Kidney epithelial cell (primary cell): ENCODE results near the gene RBBP5. TPM values are rescaled to one million over a fixed set of nuclear protein-coding genes. Genes with fewer than 3 reads are reported as not detected.

ENCODE experiments used
- DNase-seq: peaks from one replicate; pipeline ENCODE4 v3.0.0-alpha.2; 2010; ENCODE audit warnings: low read depth
- H3K27me3 ChIP-seq: 2 replicates; pipeline ENCODE4 v1.6.0; 2011; ENCODE audit warnings: low read length; ENCODE audit not compliant: control insufficient read depth, insufficient read depth
- H3K36me3 ChIP-seq: 2 replicates; pipeline ENCODE4 v1.5.1; 2011; ENCODE audit warnings: low read length; ENCODE audit not compliant: control insufficient read depth, insufficient read depth
- H3K4me3 ChIP-seq: 2 replicates; pipeline ENCODE4 v1.5.1; 2011; ENCODE audit warnings: low read depth, mild to moderate bottlenecking, control low read depth, low read length
- total RNA-seq: library from RNA; depleted of rRNA; stranded (reverse); fragments of >200 nt; gene quantifications from 2 replicates; pipeline ENCODE4 v1.2.3, GENCODE V29; 2015
- TF ChIP-seq, protein P1 (sequence below): IDR thresholded peaks from 2 replicates; pipeline ENCODE4 v1.5.1; 2011; ENCODE audit warnings: mild to moderate bottlenecking, moderate library complexity, low read length, control low read depth, inconsistent platforms; ENCODE audit not compliant: insufficient read depth, poor library complexity, severe bottlenecking

The RBBP5 gene
- total RNA-seq, 1 donor from 2014 or later, result 15.4 TPM

DNA sequence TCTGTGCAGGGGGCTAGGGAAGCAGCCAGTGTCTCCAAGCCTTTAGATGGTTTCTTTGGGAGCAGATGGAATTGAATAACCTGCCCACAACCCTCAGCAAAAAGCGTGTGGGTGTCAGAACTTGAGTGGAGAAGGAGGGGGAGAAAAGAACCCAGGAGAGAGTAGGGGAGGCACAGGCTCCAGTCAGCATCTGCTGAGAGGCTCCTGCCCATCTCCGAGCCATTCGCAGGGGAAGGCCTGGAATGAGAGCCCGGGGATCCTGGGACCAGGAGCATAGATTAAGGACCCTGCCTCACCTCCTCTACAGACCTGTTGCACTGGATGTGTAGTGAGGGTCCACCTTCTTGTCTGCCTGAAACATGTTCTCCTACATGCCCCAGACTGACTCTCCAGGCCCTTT lies 53.8 kb downstream of the RBBP5 start:
- TF ChIP-seq, protein P1, sequence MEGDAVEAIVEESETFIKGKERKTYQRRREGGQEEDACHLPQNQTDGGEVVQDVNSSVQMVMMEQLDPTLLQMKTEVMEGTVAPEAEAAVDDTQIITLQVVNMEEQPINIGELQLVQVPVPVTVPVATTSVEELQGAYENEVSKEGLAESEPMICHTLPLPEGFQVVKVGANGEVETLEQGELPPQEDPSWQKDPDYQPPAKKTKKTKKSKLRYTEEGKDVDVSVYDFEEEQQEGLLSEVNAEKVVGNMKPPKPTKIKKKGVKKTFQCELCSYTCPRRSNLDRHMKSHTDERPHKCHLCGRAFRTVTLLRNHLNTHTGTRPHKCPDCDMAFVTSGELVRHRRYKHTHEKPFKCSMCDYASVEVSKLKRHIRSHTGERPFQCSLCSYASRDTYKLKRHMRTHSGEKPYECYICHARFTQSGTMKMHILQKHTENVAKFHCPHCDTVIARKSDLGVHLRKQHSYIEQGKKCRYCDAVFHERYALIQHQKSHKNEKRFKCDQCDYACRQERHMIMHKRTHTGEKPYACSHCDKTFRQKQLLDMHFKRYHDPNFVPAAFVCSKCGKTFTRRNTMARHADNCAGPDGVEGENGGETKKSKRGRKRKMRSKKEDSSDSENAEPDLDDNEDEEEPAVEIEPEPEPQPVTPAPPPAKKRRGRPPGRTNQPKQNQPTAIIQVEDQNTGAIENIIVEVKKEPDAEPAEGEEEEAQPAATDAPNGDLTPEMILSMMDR, result no peak
- H3K27me3 ChIP-seq, result peaks cover 4% of the 10 kb centered on the region

GRCh38 chr1:205067031-205067430 lies 54.7 kb downstream of the RBBP5 start:
- Histone ChIP-seq H3K27me3 (peaks cover 8% of the 10 kb centered on the region), H3K4me3 (no peak overlapping the region), H3K36me3 (no peaks in the 10 kb centered on the region)
- no peak for DNase-seq
- TF ChIP-seq, protein P1, result no peak

More for the DNA sequence above, 53.8 kb downstream of the RBBP5 start:
- Histone ChIP-seq H3K36me3 (no peaks in the 10 kb centered on the region), H3K4me3 (no peak overlapping the region)
- no peak for DNase-seq

DNA sequence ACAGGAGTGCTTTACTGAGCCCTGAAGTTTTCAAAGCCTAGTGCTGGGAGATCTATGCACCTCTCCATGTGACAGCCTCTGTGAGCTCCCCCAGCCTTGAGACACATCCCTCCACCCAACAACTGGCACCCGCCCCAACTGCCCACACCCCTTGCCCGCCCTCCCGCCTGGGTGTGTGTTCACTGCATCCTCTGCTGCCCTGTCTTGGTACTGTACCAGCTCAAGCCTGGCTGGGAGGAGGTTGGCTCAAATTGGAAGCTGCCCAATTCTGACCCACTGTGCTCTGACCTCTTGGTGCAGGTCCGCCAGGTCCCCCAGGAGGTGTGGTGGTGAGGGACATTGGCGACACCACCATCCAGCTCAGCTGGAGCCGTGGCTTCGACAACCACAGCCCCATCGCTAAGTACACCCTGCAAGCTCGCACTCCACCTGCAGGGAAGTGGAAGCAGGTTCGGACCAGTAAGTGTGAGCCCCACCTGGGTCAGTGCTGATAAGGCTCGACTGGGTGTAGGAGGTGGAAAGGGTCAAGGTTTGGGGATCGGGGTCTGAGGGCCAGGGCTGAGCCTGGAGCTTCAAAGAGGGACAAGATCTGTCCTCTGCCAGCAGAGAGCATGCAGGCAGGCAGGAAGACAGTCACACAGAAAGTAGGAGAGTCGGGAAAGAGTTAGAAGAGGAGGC lies 55.5 kb downstream of the RBBP5 start:
- TF ChIP-seq, protein P1, result no peak
- Histone ChIP-seq H3K36me3 (no peaks in the 10 kb centered on the region), H3K27me3 (peaks cover 9% of the 10 kb centered on the region), H3K4me3 (no peak overlapping the region)
- DNase-seq, result no peak

- DNase-seq, result no peak
- peaks cover 9% of the 10 kb centered on the region for H3K27me3 ChIP-seq
- H3K36me3 ChIP-seq, result no peaks in the 10 kb centered on the region
- H3K4me3 ChIP-seq, result no peak overlapping the region
- TF ChIP-seq, protein P1, result no peak
These were observed 56.1 kb downstream of the RBBP5 start for GRCh38 chr1:205065666-205066065.

DNA sequence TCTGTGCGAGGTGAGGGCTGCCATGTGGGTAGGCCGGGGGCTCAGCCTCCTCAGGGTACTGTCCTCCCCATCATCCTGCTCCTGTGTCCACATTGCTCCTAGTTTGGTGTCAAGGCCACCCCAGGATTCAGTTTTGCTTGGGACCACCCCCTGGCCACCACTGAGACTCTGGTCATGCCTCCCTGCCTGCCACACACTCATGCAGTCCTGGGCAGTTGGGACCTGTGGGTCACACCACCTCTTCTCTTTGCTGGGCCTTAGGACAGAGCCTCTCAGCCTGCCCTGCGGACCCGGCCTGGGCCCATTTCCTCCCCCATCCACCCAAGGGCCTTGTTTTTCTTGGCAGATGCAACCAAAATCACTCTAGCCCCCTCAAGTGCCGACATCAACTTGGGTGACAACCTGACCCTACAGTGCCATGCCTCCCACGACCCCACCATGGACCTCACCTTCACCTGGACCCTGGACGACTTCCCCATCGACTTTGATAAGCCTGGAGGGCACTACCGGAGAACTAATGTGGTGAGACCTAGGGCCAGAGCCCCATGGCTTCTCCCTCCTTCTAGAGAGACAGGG lies 56.9 kb downstream of the RBBP5 start:
- Histone ChIP-seq H3K27me3 (peaks cover 8% of the 10 kb centered on the region), H3K4me3 (no peak overlapping the region), H3K36me3 (no peaks in the 10 kb centered on the region)
- no peak for DNase-seq
- TF ChIP-seq, protein P1, result no peak

DNA sequence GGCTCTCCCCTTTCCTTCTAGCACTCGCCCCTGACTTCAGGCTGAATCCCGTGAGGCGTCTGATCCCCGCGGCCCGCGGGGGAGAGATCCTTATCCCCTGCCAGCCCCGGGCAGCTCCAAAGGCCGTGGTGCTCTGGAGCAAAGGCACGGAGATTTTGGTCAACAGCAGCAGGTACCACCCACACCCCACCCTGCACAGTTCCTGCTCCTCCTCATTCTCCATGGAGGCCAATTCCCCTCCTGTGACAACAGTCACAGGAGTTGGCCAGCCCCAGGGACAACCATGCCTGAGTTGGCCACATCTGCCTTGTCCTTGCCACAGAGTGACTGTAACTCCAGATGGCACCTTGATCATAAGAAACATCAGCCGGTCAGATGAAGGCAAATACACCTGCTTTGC lies 57.5 kb downstream of the RBBP5 start:
- no peaks in the 10 kb centered on the region for H3K36me3 ChIP-seq
- peaks cover 5% of the 10 kb centered on the region for H3K27me3 ChIP-seq
- no peak for DNase-seq
- TF ChIP-seq, protein P1, result no peak
- H3K4me3 ChIP-seq, result no peak overlapping the region
